Brain microvascular endothelial cell (primary cell): Measurements from ENCODE around the gene IQSEC1.

Experiments used
- DNase-seq: peaks from one replicate; pipeline ENCODE4 v3.0.0-alpha.2; 2020
- H3K27ac ChIP-seq: fragments of 250-450 bp; sonication (Bioruptor Pico); 2 replicates; pipeline ENCODE4 v1.5.1; 2020; ENCODE audit warnings: mild to moderate bottlenecking, moderate library complexity
- H3K27me3 ChIP-seq: fragments of 250-450 bp; sonication (Bioruptor Pico); replicated peaks from 2 replicates; pipeline ENCODE4 v1.5.1; 2020; ENCODE audit warnings: mild to moderate bottlenecking
- H3K36me3 ChIP-seq: fragments of 250-450 bp; sonication (Bioruptor Pico); replicated peaks from 2 replicates; pipeline ENCODE4 v1.5.1; 2020; ENCODE audit warnings: mild to moderate bottlenecking
- H3K4me3 ChIP-seq: 2 replicates; pipeline ENCODE4 v1.5.1; 2011; ENCODE audit warnings: low read depth, mild to moderate bottlenecking, control low read depth, low read length, moderate library complexity
- in situ Hi-C: cut with HindIII; loops from 2 replicates; pipeline ENCODE4 v1.10.0; 2017; ENCODE audit warnings: low sequenced_read_pairs, low pct_ligation_motif_present
- TF ChIP-seq, protein P1 (sequence below): IDR thresholded peaks from 2 replicates; pipeline ENCODE4 v1.5.1; 2011; ENCODE audit warnings: low read depth, mild to moderate bottlenecking, moderate library complexity, low read length, control low read depth, inconsistent platforms; ENCODE audit errors: missing control alignments

Gene IQSEC1

DNA sequence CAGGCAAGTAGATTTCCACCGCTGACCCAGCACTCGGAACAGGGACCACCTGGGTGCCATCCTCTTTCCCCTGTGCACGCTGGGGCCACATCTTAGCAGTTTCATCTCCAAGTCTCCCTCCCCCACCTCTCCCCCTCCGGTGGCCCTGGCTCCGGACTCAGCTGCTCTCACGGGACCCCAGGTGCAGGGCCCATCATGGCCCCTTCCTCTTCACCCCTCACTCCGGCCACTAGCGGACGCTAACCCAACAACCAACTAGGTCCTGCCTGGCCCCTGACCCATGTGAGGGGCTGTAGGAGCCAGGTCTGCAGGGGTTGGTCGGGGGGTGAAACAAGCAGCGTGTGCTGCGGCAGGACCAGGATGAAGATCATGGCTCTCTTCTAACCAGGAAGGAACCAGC, 31.3 kb upstream of the IQSEC1 start:
- no peak overlapping the region for H3K4me3 ChIP-seq
- H3K36me3 ChIP-seq, result no peaks in the 10 kb centered on the region
- in situ Hi-C loops, result no loop called here
- no peaks in the 10 kb centered on the region for H3K27me3 ChIP-seq
- no peak for DNase-seq
- TF ChIP-seq, protein P1, sequence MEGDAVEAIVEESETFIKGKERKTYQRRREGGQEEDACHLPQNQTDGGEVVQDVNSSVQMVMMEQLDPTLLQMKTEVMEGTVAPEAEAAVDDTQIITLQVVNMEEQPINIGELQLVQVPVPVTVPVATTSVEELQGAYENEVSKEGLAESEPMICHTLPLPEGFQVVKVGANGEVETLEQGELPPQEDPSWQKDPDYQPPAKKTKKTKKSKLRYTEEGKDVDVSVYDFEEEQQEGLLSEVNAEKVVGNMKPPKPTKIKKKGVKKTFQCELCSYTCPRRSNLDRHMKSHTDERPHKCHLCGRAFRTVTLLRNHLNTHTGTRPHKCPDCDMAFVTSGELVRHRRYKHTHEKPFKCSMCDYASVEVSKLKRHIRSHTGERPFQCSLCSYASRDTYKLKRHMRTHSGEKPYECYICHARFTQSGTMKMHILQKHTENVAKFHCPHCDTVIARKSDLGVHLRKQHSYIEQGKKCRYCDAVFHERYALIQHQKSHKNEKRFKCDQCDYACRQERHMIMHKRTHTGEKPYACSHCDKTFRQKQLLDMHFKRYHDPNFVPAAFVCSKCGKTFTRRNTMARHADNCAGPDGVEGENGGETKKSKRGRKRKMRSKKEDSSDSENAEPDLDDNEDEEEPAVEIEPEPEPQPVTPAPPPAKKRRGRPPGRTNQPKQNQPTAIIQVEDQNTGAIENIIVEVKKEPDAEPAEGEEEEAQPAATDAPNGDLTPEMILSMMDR, result no peak
- no peak overlapping the region for H3K27ac ChIP-seq

DNA sequence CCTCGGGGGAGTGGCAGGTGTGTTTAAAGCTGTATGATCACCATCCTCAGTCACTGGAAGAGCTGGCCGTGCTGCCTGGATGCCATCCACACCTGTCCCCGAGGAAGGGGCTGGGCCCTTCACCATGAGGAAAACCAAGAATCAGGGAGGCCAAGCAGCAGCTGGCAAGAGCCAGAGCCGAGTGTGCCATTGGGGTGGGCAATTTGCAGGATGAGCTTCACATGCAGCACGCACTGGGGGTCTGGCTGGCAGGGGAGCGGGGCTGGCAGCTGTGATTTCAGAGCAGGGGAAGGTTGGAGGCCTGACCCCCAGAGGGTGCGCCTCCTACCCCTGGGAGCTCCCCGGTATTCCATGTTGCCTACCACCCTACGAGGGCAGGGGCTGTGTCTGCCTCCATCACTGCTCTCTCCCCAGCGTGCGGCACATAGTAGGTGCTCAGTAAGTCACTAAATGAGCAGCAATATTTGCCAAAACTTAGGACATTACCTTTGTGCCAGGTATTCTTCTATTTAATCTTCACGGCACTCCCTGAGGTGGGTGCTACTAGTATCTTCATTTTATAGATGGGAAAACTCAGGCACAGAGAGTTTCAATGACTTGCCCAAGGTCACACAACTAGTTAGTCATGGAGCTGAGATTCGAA, 30.3 kb upstream of the IQSEC1 start:
- Histone ChIP-seq H3K27ac (no peak overlapping the region), H3K27me3 (no peaks in the 10 kb centered on the region), H3K36me3 (no peaks in the 10 kb centered on the region), H3K4me3 (no peak overlapping the region)
- DNase-seq, result no peak
- in situ Hi-C loops, result no loop called here
- TF ChIP-seq, protein P1, result no peak

DNA sequence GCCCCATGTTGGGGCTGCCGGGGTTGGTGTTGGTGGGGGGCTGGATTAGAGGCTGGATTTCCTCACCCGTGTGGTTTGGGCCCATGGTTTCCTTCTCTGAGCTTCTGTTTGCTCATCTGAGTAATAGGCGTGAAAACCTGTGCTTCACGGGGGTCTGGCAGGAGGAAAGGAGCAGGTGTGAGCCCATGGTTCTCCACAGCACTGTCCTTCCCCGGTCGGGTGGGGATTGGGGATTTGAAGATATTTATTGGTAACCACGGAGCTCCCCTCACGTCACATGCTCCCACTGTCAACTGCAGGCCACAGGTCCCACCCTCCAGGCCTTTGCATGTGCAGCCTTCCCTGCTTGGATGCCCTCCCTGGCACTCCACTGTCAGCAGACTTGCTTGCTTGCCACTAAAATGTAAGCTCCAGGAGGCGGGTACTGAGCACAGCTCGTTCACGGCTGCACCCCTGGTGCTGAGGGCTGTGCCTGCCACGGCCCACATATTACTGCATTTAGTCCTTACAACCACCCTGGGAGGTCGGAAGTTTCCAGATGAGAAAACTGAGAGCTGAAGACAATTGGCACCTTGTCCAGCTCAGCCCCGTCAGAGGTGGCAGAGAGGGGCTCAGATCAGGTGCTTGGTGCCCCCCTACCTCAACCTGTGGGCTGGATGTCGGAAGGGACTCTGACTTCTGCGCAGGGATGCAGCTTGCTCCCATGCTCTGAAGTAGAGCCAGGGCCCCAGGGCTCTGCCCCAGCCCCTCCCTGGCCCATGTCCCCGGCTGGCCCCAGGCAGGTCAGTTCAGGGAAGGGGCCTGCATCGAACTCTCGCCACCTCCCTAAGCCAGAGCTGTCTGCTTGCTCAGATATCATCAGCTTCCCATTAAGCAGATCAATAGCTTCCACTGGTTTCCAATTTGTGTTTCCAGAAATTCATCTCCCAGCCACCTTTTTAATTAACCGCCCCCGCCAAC, 29.4 kb upstream of the IQSEC1 start:
- Histone ChIP-seq H3K27me3 (no peaks in the 10 kb centered on the region), H3K4me3 (no peak overlapping the region), H3K27ac (no peak overlapping the region), H3K36me3 (no peaks in the 10 kb centered on the region)
- TF ChIP-seq, protein P1, result no peak
- DNase-seq, result no peak
- in situ Hi-C loops, result no loop called here

DNA sequence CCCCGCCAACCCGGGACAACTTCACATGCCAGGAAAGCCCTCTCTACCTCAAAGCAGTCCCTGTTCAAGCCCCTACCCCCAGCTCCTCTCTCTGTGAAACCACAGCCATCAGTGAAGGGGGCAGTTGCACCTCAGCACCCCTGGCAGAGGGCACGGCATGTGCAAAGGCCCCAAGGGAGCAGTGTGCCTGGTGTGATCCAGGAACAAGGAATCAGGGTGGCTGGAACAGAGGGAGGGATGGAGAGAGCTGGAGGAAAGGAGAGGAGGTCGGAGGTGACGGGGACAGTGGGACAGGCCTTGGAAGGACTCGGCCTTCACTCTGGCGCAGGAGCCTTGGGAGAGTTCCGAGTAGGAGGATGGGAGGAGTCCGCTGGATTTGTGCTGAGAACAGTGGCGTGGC, 26.5 kb upstream of the IQSEC1 start:
- Histone ChIP-seq H3K27me3 (peaks cover 3% of the 10 kb centered on the region), H3K4me3 (no peak overlapping the region), H3K27ac (no peak overlapping the region), H3K36me3 (no peaks in the 10 kb centered on the region)
- no peak for DNase-seq
- TF ChIP-seq, protein P1, result no peak
- in situ Hi-C loops, result no loop called here

DNA sequence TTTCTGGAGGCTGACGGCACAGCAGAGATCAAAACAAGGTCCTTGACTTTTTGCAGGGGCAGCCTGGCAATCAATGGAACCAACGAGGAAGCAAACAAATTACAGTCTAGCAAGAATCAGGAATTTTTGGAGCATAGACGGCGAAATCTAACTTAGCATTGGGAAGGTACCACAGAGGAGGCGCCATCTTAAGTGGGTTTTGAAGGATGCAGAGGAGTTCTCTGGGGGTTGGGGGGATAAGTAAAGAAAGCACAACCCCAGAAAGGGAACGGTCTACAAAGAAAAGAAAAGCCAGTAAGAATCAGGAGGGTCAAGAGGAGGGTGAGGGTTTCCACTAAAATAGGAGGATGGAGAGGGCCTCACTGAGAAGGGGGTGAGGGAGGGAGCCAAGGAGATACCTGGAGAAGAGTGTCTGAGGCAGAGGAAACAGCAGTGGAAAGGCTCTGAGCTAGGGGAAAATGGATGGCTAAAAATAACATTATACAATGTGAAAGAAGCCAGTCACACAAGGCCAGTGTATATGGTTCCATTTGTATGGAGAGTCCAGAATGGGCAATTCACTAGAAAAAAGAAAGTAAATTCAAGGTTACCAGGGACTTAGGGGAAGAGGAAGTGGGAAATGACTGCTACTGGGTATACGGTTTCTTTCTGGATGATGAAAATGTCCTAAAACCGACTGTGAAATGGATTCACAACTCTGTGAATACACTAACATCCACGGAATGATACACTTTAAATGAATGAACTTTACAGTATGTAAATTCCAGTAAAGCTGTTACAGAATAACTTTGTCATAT, 25.2 kb upstream of the IQSEC1 start:
- H3K27ac ChIP-seq, result no peak overlapping the region
- TF ChIP-seq, protein P1, result no peak
- peaks cover 3% of the 10 kb centered on the region for H3K27me3 ChIP-seq
- in situ Hi-C loops, result no loop called here
- no peaks in the 10 kb centered on the region for H3K36me3 ChIP-seq
- DNase-seq, result no peak
- H3K4me3 ChIP-seq, result no peak overlapping the region
